ENCODE data around the gene KHDRBS1. TPM values are rescaled to one million over a fixed set of nuclear protein-coding genes. Genes with fewer than 3 reads are reported as not detected.
"Not testable (repeated sequence)": the region's sequence is repeated elsewhere in the genome, so short reads cannot be mapped to it uniquely, and the experiment has no call there.

KHDRBS1 gene
- total and polyA plus RNA-seq, 5 donors from 2014 or later = 97.1 to 117 (median 99.7) TPM

- ATAC-seq (ENCODE audit: low read depth in 2 of 2) (no peak), DNase-seq (no peak)
- peak overlapping the region; percentile 23 to 89 (median 65) for H3K4me3 Mint-ChIP-seq
- H3K4me1 ChIP-seq (ENCODE audit: control insufficient read depth, insufficient read depth, low read length, poor library complexity, severe bottlenecking) = peaks cover 23% of the 10 kb centered on the region
- H3K27ac ChIP-seq (ENCODE audit: insufficient read depth, low read length, poor library complexity, severe bottlenecking) = no peak overlapping the region
- peaks cover 6 to 47% (median 28%) of the 10 kb centered on the region in 4 donors for H3K4me1 Mint-ChIP-seq
- no peaks in the 10 kb centered on the region for H3K27me3 ChIP-seq (ENCODE audit: control insufficient read depth, insufficient read depth, low read length)
- peaks cover 13% of the 10 kb centered on the region for H3K36me3 Mint-ChIP-seq
- H3K9me3 ChIP-seq (ENCODE audit: control insufficient read depth in 2 of 2, low read length in 2 of 2) = no peaks in the 10 kb centered on the region
- peak overlapping the region in 1 of 3 donors; percentile 9 for H3K27ac Mint-ChIP-seq
- H3K9me3 Mint-ChIP-seq = no peaks in the 10 kb centered on the region
- peaks cover 40% of the 10 kb centered on the region for H3K36me3 ChIP-seq (ENCODE audit: control insufficient read depth, insufficient read depth, low read length)
- peaks cover 5% of the 10 kb centered on the region for H3K27me3 Mint-ChIP-seq
- H3K4me3 ChIP-seq (ENCODE audit: low read depth, low read length) = no peak overlapping the region
Observed at GRCh38 chr1:32074841-32075240, 61.2 kb downstream of the KHDRBS1 start.

GRCh38 chr1:32077451-32077850 lies 63.8 kb downstream of the KHDRBS1 start:
- Mint-ChIP-seq H3K27ac (peak overlapping the region in 2 of 3 donors; percentile 68 to 94), H3K4me3 (peak overlapping the region in 2 of 4 donors; percentile 22 to 23), H3K36me3 (peaks cover 22% of the 10 kb centered on the region), H3K4me1 (peaks cover 6 to 35% (median 23%) of the 10 kb centered on the region in 4 donors), H3K27me3 (peaks cover 5% of the 10 kb centered on the region), H3K9me3 (peaks cover 0 to 2% (median 0%) of the 10 kb centered on the region in 7 donors)
- H3K4me3 ChIP-seq (ENCODE audit: low read depth, low read length) = no peak overlapping the region
- peaks cover 40% of the 10 kb centered on the region for H3K36me3 ChIP-seq (ENCODE audit: control insufficient read depth, insufficient read depth, low read length)
- H3K27ac ChIP-seq (ENCODE audit: insufficient read depth, low read length, poor library complexity, severe bottlenecking) = no peak overlapping the region
- ATAC-seq (ENCODE audit: low read depth in 2 of 2) (no peak), DNase-seq (no peak)
- H3K9me3 ChIP-seq (ENCODE audit: control insufficient read depth in 2 of 2, low read length in 2 of 2) = no peaks in the 10 kb centered on the region
- peaks cover 13% of the 10 kb centered on the region for H3K4me1 ChIP-seq (ENCODE audit: control insufficient read depth, insufficient read depth, low read length, poor library complexity, severe bottlenecking)
- H3K27me3 ChIP-seq (ENCODE audit: control insufficient read depth, insufficient read depth, low read length) = no peaks in the 10 kb centered on the region

- H3K27me3 Mint-ChIP-seq = no peaks in the 10 kb centered on the region
- Histone ChIP-seq H3K4me3 (ENCODE audit: low read depth, low read length) (no peak overlapping the region), H3K36me3 (ENCODE audit: control insufficient read depth, insufficient read depth, low read length) (peaks cover 30% of the 10 kb centered on the region), H3K4me1 (ENCODE audit: control insufficient read depth, insufficient read depth, low read length, poor library complexity, severe bottlenecking) (no peaks in the 10 kb centered on the region), H3K27me3 (ENCODE audit: control insufficient read depth, insufficient read depth, low read length) (no peaks in the 10 kb centered on the region), H3K9me3 (ENCODE audit: control insufficient read depth in 2 of 2, low read length in 2 of 2) (no peaks in the 10 kb centered on the region), H3K27ac (ENCODE audit: insufficient read depth, low read length, poor library complexity, severe bottlenecking) (no peak overlapping the region)
- H3K27ac Mint-ChIP-seq = no peak overlapping the region
- H3K4me1 Mint-ChIP-seq = peaks cover 0 to 12% (median 7%) of the 10 kb centered on the region in 4 donors
- no peak for DNase-seq
- H3K9me3 Mint-ChIP-seq = peaks cover 0 to 2% (median 0%) of the 10 kb centered on the region in 7 donors
- H3K36me3 Mint-ChIP-seq = peaks cover 38% of the 10 kb centered on the region
- no peak overlapping the region for H3K4me3 Mint-ChIP-seq
- ATAC-seq (ENCODE audit: low read depth in 2 of 2) = no peak
Observed at GRCh38 chr1:32082022-32082421, 68.4 kb downstream of the KHDRBS1 start.

GRCh38 chr1:32086381-32086780 lies 72.7 kb downstream of the KHDRBS1 start:
- H3K27ac ChIP-seq (ENCODE audit: insufficient read depth, low read length, poor library complexity, severe bottlenecking); H3K27me3 Mint-ChIP-seq; H3K9me3 ChIP-seq (ENCODE audit: control insufficient read depth in 2 of 2, low read length in 2 of 2); H3K4me3 ChIP-seq (ENCODE audit: low read depth, low read length); H3K4me1 ChIP-seq (ENCODE audit: control insufficient read depth, insufficient read depth, low read length, poor library complexity, severe bottlenecking); ATAC-seq (ENCODE audit: low read depth in 2 of 2); H3K4me3 Mint-ChIP-seq; DNase-seq; H3K9me3 Mint-ChIP-seq; H3K27ac Mint-ChIP-seq; H3K27me3 ChIP-seq (ENCODE audit: control insufficient read depth, insufficient read depth, low read length): not testable (repeated sequence)
- H3K4me1 Mint-ChIP-seq = peaks cover 0 to 11% (median 5%) of the 10 kb centered on the region in 4 donors
- H3K36me3 Mint-ChIP-seq = peaks cover 37% of the 10 kb centered on the region
- H3K36me3 ChIP-seq (ENCODE audit: control insufficient read depth, insufficient read depth, low read length) = peaks cover 15% of the 10 kb centered on the region

GRCh38 chr1:32091176-32091575 lies 77.5 kb downstream of the KHDRBS1 start:
- Mint-ChIP-seq H3K27me3 (no peaks in the 10 kb centered on the region), H3K4me1 (peaks cover 0 to under 1% (median 0%) of the 10 kb centered on the region in 4 donors), H3K36me3 (peaks cover 35% of the 10 kb centered on the region), H3K27ac (no peak overlapping the region), H3K4me3 (no peak overlapping the region), H3K9me3 (no peaks in the 10 kb centered on the region)
- H3K27me3 ChIP-seq (ENCODE audit: control insufficient read depth, insufficient read depth, low read length) = no peaks in the 10 kb centered on the region
- H3K27ac ChIP-seq (ENCODE audit: insufficient read depth, low read length, poor library complexity, severe bottlenecking) = no peak overlapping the region
- peaks cover 43% of the 10 kb centered on the region for H3K36me3 ChIP-seq (ENCODE audit: control insufficient read depth, insufficient read depth, low read length)
- no peak overlapping the region for H3K4me3 ChIP-seq (ENCODE audit: low read depth, low read length)
- ATAC-seq (ENCODE audit: low read depth in 2 of 2) (no peak), DNase-seq (no peak)
- no peaks in the 10 kb centered on the region for H3K4me1 ChIP-seq (ENCODE audit: control insufficient read depth, insufficient read depth, low read length, poor library complexity, severe bottlenecking)
- H3K9me3 ChIP-seq (ENCODE audit: control insufficient read depth in 2 of 2, low read length in 2 of 2) = no peaks in the 10 kb centered on the region

DNA sequence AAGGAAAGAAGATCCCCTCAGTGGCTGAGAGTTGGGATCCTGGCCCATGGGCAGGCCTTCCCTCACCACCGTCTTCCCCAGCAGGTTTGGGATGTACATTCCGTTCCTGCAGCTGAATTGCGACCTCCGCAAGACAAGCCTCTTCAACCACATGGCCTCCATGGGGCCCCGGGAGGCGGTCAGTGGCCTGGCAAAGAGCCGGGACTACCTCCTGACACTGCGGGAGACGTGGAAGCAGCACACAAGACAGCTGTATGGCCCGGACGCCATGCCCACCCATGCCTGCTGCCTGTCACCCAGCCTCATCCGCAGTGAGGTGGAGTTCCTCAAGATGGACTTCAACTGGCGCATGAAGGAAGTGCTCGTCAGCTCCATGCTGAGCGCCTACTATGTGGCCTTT lies 77.9 kb downstream of the KHDRBS1 start:
- Mint-ChIP-seq H3K4me3 (no peak overlapping the region), H3K27ac (no peak overlapping the region), H3K4me1 (no peaks in the 10 kb centered on the region), H3K9me3 (no peaks in the 10 kb centered on the region), H3K36me3 (peaks cover 34% of the 10 kb centered on the region), H3K27me3 (no peaks in the 10 kb centered on the region)
- H3K4me3 ChIP-seq (ENCODE audit: low read depth, low read length) = no peak overlapping the region
- H3K4me1 ChIP-seq (ENCODE audit: control insufficient read depth, insufficient read depth, low read length, poor library complexity, severe bottlenecking) = no peaks in the 10 kb centered on the region
- peaks cover 43% of the 10 kb centered on the region for H3K36me3 ChIP-seq (ENCODE audit: control insufficient read depth, insufficient read depth, low read length)
- DNase-seq (no peak), ATAC-seq (ENCODE audit: low read depth in 2 of 2) (no peak)
- H3K27ac ChIP-seq (ENCODE audit: insufficient read depth, low read length, poor library complexity, severe bottlenecking) = no peak overlapping the region
- no peaks in the 10 kb centered on the region for H3K9me3 ChIP-seq (ENCODE audit: control insufficient read depth in 2 of 2, low read length in 2 of 2)
- no peaks in the 10 kb centered on the region for H3K27me3 ChIP-seq (ENCODE audit: control insufficient read depth, insufficient read depth, low read length)

Other genes starting within 250 kb of the KHDRBS1 start
- 1.9 TPM for gene ADGRB2, start 249.5 kb upstream of the KHDRBS1 start, total RNA-seq
- under 1 TPM; 0.19 to 0.49 (median 0.31) TPM for gene ADGRB2, start 249.5 kb upstream of the KHDRBS1 start, polyA plus RNA-seq
- gene SPOCD1, start 197.8 kb upstream of the KHDRBS1 start, total RNA-seq = 1.1 TPM
- not detected for gene SPOCD1, start 197.8 kb upstream of the KHDRBS1 start, polyA plus RNA-seq
- 364 TPM for gene PTP4A2, start 75.5 kb upstream of the KHDRBS1 start, total RNA-seq
- gene PTP4A2, start 75.5 kb upstream of the KHDRBS1 start, polyA plus RNA-seq = 100 to 1,000 TPM; 288 to 597 (median 387) TPM
- gene TMEM39B, start 59.1 kb downstream of the KHDRBS1 start, total RNA-seq = 13.1 TPM
- gene TMEM39B, start 59.1 kb downstream of the KHDRBS1 start, polyA plus RNA-seq = 1 to 10 TPM; 2.3 to 3.6 (median 2.6) TPM
- gene KPNA6, start 94.2 kb downstream of the KHDRBS1 start, total RNA-seq = 56.1 TPM
- gene KPNA6, start 94.2 kb downstream of the KHDRBS1 start, polyA plus RNA-seq = 10 to 100 TPM; 22.7 to 29.3 (median 26.4) TPM
- gene TXLNA, start 165.8 kb downstream of the KHDRBS1 start, total RNA-seq = 30.9 TPM
- gene TXLNA, start 165.8 kb downstream of the KHDRBS1 start, polyA plus RNA-seq = 10 to 100 TPM; 22.4 to 30.0 (median 24.0) TPM
- 10.3 TPM for gene CCDC28B, start 186.7 kb downstream of the KHDRBS1 start, total RNA-seq
- 10 to 100 TPM; 12.0 to 15.5 (median 14.1) TPM for gene CCDC28B, start 186.7 kb downstream of the KHDRBS1 start, polyA plus RNA-seq
- 2.7 TPM for gene IQCC, start 191.8 kb downstream of the KHDRBS1 start, total RNA-seq
- 1 to 10 TPM in 3 of 4 donors, under 1 TPM in 1; 0.68 to 1.8 (median 1.5) TPM for gene IQCC, start 191.8 kb downstream of the KHDRBS1 start, polyA plus RNA-seq
- not detected for gene DCDC2B, start 195.2 kb downstream of the KHDRBS1 start, total RNA-seq
- gene DCDC2B, start 195.2 kb downstream of the KHDRBS1 start, polyA plus RNA-seq = under 1 TPM in 1 of 4 donors, not detected in 3; 0.09 TPM
- 14.2 TPM for gene TMEM234, start 208.5 kb downstream of the KHDRBS1 start, total RNA-seq
- 1 to 10 TPM; 4.6 to 6.2 (median 5.5) TPM for gene TMEM234, start 208.5 kb downstream of the KHDRBS1 start, polyA plus RNA-seq
- 123 TPM for gene EIF3I, start 208.5 kb downstream of the KHDRBS1 start, total RNA-seq
- gene EIF3I, start 208.5 kb downstream of the KHDRBS1 start, polyA plus RNA-seq = 100 to 1,000 TPM; 191 to 216 (median 204) TPM
- 0.44 TPM for gene FAM167B, start 233.4 kb downstream of the KHDRBS1 start, total RNA-seq
- gene FAM167B, start 233.4 kb downstream of the KHDRBS1 start, polyA plus RNA-seq = not detected
- gene LCK, start 237.4 kb downstream of the KHDRBS1 start, total RNA-seq = 388 TPM
- 1,000 to 10,000 TPM in 2 of 4 donors, 100 to 1,000 TPM in 2; 968 to 1,114 (median 1,027) TPM for gene LCK, start 237.4 kb downstream of the KHDRBS1 start, polyA plus RNA-seq